HG03066 (cell line): Measurements from ENCODE around the gene ELMO1.
"Not testable (repeated sequence)": the region's sequence is repeated elsewhere in the genome, so short reads cannot be mapped to it uniquely, and the experiment has no call there.

Experiments
- ATAC-seq: cut with Tn5 transposase; IDR thresholded peaks from one replicate; pipeline ENCODE4 v1.9.1; 2021; ENCODE audit warnings: low read depth; ENCODE audit not compliant: unreplicated experiment

ELMO1 gene

DNA sequence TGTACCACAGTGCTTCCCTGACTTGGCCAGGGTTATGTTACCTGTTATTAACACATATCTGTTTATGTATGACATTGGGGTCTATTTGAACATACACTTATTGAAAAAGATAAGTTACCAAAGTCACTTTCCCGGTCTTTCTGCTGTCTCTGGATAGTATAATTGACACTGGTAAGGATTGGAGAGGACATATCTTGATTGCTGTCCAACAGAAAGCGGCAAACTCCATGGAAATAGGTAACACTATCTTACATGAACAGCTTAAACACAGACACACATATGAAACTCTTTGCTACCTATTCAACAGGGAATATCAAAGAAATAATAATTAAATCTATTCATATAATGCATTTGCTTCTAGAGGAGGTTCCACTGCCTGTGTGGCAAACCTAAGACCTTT, 441.9 kb downstream of the ELMO1 start:
- no peak for ATAC-seq

DNA sequence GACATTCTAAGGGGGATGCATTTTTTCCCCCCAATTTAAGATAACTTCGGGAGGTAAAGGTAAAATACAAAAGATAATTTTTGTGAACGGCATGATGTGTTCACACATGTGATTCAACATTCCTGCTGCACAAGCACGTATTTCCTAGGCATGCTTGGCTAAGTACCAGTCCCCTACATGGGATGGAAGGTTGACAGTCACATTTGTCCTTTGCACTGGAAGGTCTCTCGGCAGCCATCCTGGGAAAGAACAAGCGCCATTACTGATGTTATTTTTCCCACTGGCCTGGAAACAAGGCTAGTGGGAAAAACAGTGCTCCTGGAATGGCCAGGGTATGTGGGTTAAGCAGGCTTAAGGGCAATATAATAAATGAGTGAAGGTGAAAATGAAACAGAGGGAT, 448.2 kb downstream of the ELMO1 start:
- ATAC-seq: no peak

DNA sequence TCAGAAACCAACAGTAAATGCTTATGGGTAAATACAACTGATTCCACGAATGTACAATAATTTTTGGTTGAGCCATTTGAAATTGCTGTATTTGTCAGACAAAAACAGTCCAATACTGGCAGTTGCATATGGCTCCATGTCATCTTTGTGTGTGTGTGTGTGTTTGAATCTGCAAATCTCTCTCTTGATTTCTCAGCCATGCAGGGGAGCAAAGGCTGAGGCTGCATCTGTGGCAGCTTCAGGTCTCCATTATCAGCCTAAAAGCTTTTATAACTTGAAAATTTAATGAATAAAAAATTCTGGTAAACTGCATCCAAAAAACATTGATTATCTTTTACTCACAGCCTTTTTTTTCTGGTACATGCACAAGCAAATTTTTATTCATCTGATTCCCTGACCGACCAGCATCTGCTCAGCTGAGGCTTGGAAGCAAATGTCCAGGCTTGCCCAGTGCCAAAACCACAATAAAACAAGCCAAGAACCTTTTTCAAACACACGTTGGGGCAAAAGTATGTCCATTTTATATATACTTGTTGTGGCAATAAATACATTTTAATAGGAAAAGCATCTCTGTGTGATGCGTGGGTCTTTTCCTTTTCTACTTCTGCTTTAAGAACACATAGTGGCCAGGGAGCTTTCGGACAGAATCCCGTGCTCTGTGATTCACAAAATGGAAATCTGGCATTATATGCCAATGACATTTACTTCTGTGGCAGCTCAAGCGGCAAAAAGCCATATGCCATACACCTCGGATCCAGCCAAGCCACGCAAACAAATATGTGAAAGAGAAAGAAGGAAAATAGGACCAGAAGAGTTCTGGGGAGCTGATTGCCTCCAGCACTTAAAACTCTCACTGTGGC, 448.8 kb downstream of the ELMO1 start:
- ATAC-seq: no peak

GRCh38 chr7:36995776-36996175, 452.9 kb downstream of the ELMO1 start:
- no peak for ATAC-seq

GRCh38 chr7:36994456-36995112, 454.1 kb downstream of the ELMO1 start:
- no peak for ATAC-seq

GRCh38 chr7:36986948-36987724, 461.5 kb downstream of the ELMO1 start:
- ATAC-seq: peak; percentile 60

GRCh38 chr7:36986511-36986933, 462.1 kb downstream of the ELMO1 start:
- no peak for ATAC-seq

GRCh38 chr7:36985866-36986400, 462.7 kb downstream of the ELMO1 start:
- ATAC-seq: no peak

DNA sequence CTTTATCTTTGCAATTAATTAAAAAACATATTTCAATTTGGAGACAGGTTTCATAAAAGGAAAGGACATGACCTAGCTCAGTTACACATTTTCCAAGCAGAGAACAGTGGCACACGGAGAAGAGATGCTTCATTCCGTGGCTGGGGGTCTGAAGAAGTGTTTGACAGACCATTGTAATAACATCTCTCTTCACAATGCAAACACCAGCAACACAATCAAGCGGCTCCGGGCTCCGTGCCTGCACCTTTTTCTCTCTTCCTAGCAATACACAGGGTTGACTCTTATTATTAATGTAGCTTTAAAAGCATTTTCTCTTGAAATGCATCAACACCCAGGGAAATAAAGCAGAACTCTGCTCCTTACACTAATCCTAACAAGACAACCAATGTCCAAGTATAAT, 463.3 kb downstream of the ELMO1 start:
- ATAC-seq: no peak

DNA sequence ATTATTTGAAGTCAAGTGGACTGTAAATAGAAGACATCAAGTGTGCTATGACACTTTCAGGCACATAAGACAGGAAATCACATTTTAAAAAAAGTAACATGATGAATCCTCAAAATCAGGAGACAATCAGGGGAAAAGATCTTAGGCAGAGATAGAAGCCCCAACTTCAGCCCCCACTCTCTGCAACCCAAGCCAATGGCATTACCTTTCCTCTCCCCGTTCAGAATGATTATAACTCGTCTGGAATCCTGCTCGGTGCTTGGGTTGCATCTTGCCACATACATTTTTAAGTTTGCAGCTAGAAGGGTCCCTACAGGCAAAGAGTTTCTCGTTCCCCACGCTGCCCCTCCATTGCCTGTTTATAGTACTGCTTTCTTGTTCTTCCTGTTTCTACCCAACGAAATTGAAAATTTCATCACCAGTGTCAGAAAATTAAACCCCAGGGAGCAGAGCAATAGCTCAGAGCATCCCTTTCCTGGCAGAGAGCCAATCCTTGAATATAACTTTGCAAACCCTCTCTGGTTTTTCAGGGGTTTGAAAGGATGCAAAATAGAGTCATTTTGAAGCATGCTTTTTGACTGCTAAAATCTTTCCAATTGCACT, 463.9 kb downstream of the ELMO1 start:
- no peak for ATAC-seq

GRCh38 chr7:36984041-36984521, 464.6 kb downstream of the ELMO1 start:
- no peak for ATAC-seq

DNA sequence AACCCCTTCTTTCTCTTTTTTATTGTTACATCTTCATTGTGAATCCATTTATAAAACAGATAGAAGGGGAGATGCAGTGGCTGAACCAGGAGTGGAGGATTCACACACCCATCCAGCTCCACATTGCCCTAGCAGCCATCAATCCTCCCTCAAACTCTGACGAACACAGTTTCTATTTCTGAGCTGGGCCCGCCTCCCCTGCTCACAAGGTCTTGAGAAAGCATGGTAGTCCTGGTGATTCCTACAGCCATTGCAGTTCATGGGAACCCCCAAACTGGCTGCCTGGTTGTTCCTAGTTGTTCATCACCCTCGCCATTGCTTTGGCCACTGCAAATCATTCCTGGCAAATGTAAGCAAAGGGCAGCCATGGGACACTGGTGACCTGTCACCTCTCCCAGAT, 465.9 kb downstream of the ELMO1 start:
- ATAC-seq: no peak

DNA sequence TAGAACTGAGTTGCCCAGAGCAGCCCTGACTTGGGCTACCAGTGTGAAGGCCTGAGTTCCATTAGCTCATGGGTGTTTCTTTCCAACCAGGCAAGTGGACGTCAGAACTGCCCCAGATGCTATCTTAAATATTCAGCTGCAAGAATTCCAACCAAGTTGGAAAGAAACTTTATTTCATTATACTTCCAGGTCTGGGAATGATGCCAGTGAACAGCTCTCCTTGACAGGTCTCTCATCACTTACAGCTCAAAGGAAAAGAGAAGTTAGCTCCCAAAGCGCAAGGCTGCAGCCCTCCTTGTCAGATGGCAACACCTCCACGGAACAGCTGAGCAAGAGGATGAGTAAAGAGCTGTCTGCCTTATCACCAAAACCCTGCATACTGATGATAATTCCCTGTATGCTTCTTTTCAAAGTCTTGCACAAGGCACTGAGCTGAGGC, 468.8 kb downstream of the ELMO1 start:
- no peak for ATAC-seq

- no peak for ATAC-seq
Measured at GRCh38 chr7:36978461-36978860, 470.2 kb downstream of the ELMO1 start.

GRCh38 chr7:36977878-36978277, 470.8 kb downstream of the ELMO1 start:
- no peak for ATAC-seq

DNA sequence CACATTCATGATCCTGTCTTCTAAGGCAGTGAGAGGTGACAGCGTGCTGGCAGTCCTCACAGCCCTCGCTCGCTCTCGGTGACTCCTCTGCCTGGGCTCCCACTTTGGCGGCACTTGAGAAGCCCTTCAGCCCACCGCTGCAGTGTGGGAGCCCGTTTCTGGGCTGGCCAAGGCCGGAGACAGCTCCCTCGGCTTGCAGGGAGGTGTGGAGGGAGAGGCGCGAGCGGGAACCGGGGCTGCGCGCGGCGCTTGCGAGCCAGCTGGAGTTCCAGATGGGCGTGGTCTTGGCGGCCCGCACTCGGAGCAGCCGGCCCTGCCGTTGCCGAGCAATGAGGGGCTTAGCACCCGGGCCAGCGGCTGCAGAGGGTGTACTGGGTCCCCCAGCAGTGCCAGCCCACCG, 475.1 kb downstream of the ELMO1 start:
- ATAC-seq: not testable (repeated sequence)

DNA sequence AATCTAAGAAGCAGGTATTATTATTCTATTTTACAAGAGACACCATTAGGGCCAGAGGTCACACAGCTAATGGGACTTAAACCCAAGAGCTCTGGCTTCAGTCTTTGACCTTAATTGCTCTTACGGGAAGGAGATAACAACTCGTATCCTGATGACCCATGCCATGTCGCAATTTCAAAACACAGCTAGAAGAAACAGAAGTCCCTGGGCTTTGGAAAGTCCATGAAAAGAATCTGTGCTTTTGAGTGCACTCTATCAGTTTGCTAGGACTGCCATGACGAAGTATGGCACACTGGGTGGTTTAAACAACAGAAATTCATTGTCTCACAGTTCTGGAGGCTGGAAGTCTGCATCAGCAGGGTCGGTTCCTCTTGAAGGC, 476.5 kb downstream of the ELMO1 start:
- no peak for ATAC-seq

GRCh38 chr7:36971515-36972139, 477.0 kb downstream of the ELMO1 start:
- ATAC-seq: no peak

DNA sequence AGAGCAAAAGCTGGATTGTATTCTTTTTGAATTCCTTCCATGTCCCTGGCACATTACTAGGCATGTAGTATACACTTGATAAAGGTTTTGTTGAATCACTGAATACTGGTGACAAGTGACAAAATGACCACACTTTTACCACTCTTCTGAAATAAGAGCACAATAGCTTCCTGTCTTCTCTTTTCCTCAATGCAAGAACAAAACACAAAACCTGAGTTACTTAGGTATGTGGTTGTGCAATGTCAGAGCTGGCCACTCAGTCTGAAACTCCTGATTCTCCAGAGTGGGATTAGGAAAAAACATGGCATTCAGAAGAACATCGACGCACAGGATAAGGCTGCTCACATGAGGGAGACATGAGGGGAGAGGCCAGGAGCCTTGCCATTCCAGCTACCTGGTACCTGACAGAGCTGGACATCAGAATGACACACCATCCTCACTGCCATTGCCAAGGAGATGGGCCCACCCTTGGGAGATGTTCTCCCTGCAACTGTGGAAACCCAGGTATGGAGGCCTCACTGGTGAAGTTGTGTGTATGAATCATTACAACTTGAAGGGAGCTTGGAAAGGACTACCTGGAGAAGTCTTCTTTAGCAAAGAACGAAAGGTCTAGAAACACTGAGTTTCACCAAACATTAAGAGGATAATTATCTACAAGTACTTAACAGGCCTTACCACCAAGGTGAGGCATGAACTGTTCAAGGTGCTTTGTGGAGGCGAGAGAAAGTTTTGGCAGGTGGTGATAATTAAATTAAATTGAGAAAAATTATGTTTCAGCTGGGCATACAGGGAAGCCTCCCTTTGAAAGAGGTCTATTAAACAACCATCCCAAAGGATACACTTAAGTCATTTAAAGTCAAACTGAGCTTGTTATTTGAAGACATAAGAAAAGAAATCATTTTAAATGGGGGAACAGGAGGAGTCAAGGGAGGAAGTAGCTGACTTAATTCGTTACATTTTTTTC, 477.8 kb downstream of the ELMO1 start:
- ATAC-seq: no peak
